T-cell (primary cell): ENCODE measurements around the gene CAPN13. TPM values are rescaled to one million over a fixed set of nuclear protein-coding genes. Genes with fewer than 3 reads are reported as not detected.

Experiments
- ATAC-seq, 4 experiments: fragments of 200-7000 bp in 3 of 4; fragments of 150-1000 bp in 1 of 4; cut with Tn5 transposase; replicated peaks in 1 of 4; 1 replicate in 3 of 4; 2 replicates in 1 of 4; pipeline ENCODE4 v1.10.0; 2021; ENCODE audit warnings: moderate library complexity in 3 of 4, mild to moderate bottlenecking in 2 of 4, moderate number of reproducible peaks in 1 of 4
- CTCF ChIA-PET, 2 donors: fragments of 300-600 bp; sonication (Branson Sonifier 250); formaldehyde crosslinking; loops; one replicate each; lab custom pipeline; 2022; ENCODE audit warnings: antibody characterized with exemption in 2 of 2; lab: Charles Lee
- POLR2A ChIA-PET, 2 donors: fragments of 300-600 bp; sonication (Branson Sonifier 250); formaldehyde crosslinking; loops; one replicate each; lab custom pipeline; 2022; ENCODE audit warnings: antibody characterized with exemption in 2 of 2; lab: Charles Lee
- DNase-seq, 35 experiments: peaks; one replicate each; pipeline versions ENCODE4 v3.0.0 to v3.0.0-alpha.2; 2013 to 2023
- H3K27ac ChIP-seq: one replicate; pipeline ENCODE4 v1.5.1; 2013; ENCODE audit warnings: low read length
- H3K27me3 ChIP-seq, 2 experiments: replicated peaks in 1 of 2; 1 replicate in 1 of 2; 2 replicates in 1 of 2; pipeline versions ENCODE4 v1.6.1 to v1.7.0; 2013; ENCODE audit warnings: low read length in 1 of 2, mixed read lengths in 1 of 2; ENCODE audit not compliant: control insufficient read depth in 2 of 2, insufficient read depth in 2 of 2; ENCODE audit errors: extremely low read depth in 1 of 2
- H3K36me3 ChIP-seq, 2 donors: 1 replicate in 1 of 2; 2 replicates in 1 of 2; pipeline versions ENCODE4 v1.6.1 to v1.7.0; 2013; ENCODE audit warnings: low read length in 1 of 2; ENCODE audit not compliant: control insufficient read depth in 2 of 2, insufficient read depth in 1 of 2; ENCODE audit errors: extremely low read depth in 1 of 2
- H3K4me1 ChIP-seq, 2 experiments: 1 replicate in 1 of 2; 2 replicates in 1 of 2; pipeline versions ENCODE4 v1.6.1 to v1.7.0; 2013; ENCODE audit warnings: low read length in 2 of 2, mixed read lengths in 1 of 2; ENCODE audit not compliant: insufficient read depth in 2 of 2, control insufficient read depth in 1 of 2; ENCODE audit errors: extremely low read depth in 1 of 2
- H3K4me3 ChIP-seq, 2 donors: 1 replicate in 1 of 2; 2 replicates in 1 of 2; pipeline versions ENCODE4 v1.5.1 to v1.7.0; 2013; ENCODE audit warnings: mild to moderate bottlenecking in 2 of 2, low read length in 1 of 2, moderate library complexity in 1 of 2; ENCODE audit not compliant: control insufficient read depth in 1 of 2; ENCODE audit errors: extremely low read depth in 1 of 2
- H3K9me3 ChIP-seq: 2 replicates; pipeline ENCODE4 v1.7.0; 2013
- H3K27ac Mint-ChIP-seq, 2 donors: one replicate each; pipeline ENCODE4 v1.8.0; 2020 to 2021; ENCODE audit warnings: mild to moderate bottlenecking in 2 of 2, mixed read lengths in 2 of 2
- H3K27me3 Mint-ChIP-seq, 2 donors: one replicate each; pipeline ENCODE4 v1.8.0; 2021 to 2022; ENCODE audit warnings: mixed read lengths in 2 of 2
- H3K36me3 Mint-ChIP-seq: one replicate; pipeline ENCODE4 v1.8.0; 2021; ENCODE audit warnings: mixed read lengths
- H3K4me1 Mint-ChIP-seq, 3 donors: one replicate each; pipeline ENCODE4 v1.8.0; 2020 to 2022; ENCODE audit warnings: mixed read lengths in 3 of 3, mild to moderate bottlenecking in 1 of 3
- H3K4me3 Mint-ChIP-seq, 3 donors: one replicate each; pipeline ENCODE4 v1.8.0; 2020 to 2022; ENCODE audit warnings: mild to moderate bottlenecking in 3 of 3, mixed read lengths in 3 of 3, moderate library complexity in 3 of 3
- H3K9me3 Mint-ChIP-seq, 3 donors: one replicate each; pipeline ENCODE4 v1.8.0; 2020 to 2022; ENCODE audit warnings: mixed read lengths in 3 of 3
- WGBS: methylation state at CpG from one replicate; pipeline ENCODE4 v1.1.5; 2013; ENCODE audit warnings: missing lambda C conversion rate; ENCODE audit not compliant: insufficient coverage; 5-methylcytosine and 5-hydroxymethylcytosine counted together
- total RNA-seq, 35 experiments: library from RNA in 6 of 35; stranded (reverse) in 6 of 35; fragments of 120-200 nt in 1 of 35; gene quantifications; one replicate each; pipeline versions ENCODE4 v1.2.1 to v1.2.4 and lab custom pipeline; 2013 to 2026

The CAPN13 gene
- total RNA-seq, 5 donors from 2014 or later (not counting 1 experiment from before 2014, with no cell fraction given): 0.16 TPM; not detected in 4

DNA sequence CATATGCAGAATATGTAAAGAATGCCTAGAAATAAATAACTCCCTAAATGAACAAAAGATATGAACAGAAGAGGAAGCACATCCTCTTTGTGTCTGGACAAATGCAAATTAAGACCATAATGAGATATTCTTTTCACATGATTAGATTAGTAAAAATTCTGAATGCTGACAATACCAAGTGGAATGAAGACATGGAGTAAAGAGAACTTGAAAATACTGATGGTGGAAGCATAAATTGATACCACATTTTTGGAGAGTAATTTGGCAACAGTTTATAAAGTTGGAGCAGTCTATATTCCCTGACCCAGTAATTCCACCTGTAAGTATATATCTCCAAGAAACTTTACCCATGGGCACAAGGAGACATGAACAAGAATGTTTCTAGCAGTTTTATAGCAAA lies 130.0 kb downstream of the CAPN13 start:
- peaks cover 0 to 2% of the 10 kb centered on the region in 2 experiments for H3K27me3 ChIP-seq
- no peaks in the 10 kb centered on the region for H3K4me1 ChIP-seq
- H3K9me3 ChIP-seq: no peaks in the 10 kb centered on the region
- CTCF ChIA-PET: no interaction called here
- H3K9me3 Mint-ChIP-seq: no peaks in the 10 kb centered on the region
- H3K27me3 Mint-ChIP-seq: peaks cover 7 to 11% of the 10 kb centered on the region in 2 donors
- no peak overlapping the region for H3K27ac Mint-ChIP-seq
- DNase-seq: no peak
- H3K36me3 Mint-ChIP-seq: no peaks in the 10 kb centered on the region
- H3K4me3 Mint-ChIP-seq: no peak overlapping the region
- POLR2A ChIA-PET: no interaction called here
- ATAC-seq: no peak
- H3K36me3 ChIP-seq: no peaks in the 10 kb centered on the region
- no peak overlapping the region for H3K27ac ChIP-seq
- no peaks in the 10 kb centered on the region for H3K4me1 Mint-ChIP-seq
- H3K4me3 ChIP-seq: no peak overlapping the region

DNA sequence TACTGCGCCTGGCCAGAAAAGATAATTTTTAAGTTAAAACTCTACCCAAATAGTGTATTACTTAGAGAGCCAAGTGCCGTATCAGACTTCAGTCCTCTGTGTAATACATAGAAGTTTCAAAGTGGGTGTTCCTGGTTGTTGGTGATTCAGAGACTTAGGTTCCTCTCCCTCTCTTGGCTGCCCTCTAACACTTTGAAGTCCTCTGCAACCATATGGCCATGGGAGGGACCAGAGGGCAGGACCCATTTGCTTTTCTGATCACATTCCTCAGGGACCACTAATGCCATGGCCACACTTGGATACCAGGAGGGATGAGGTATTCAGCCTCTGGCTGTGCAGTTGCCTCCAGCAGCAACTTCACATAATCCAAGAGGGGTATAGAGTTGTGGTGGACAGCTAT lies 131.5 kb downstream of the CAPN13 start:
- Mint-ChIP-seq H3K27ac (no peak overlapping the region), H3K27me3 (peaks cover 7 to 20% of the 10 kb centered on the region in 2 donors), H3K36me3 (peaks cover under 1% of the 10 kb centered on the region), H3K4me3 (no peak overlapping the region), H3K9me3 (peaks cover 0 to under 1% (median 0%) of the 10 kb centered on the region in 3 donors), H3K4me1 (no peaks in the 10 kb centered on the region)
- DNase-seq (no peak), ATAC-seq (no peak)
- Histone ChIP-seq H3K9me3 (no peaks in the 10 kb centered on the region), H3K36me3 (no peaks in the 10 kb centered on the region), H3K4me1 (no peaks in the 10 kb centered on the region), H3K4me3 (no peak overlapping the region), H3K27ac (no peak overlapping the region), H3K27me3 (peaks cover under 1 to 2% of the 10 kb centered on the region in 2 experiments)
- ChIA-PET POLR2A (no interaction called here), CTCF (no interaction called here)
- WGBS: no CpG with 5 or more reads among the region's 2 CpGs

DNA sequence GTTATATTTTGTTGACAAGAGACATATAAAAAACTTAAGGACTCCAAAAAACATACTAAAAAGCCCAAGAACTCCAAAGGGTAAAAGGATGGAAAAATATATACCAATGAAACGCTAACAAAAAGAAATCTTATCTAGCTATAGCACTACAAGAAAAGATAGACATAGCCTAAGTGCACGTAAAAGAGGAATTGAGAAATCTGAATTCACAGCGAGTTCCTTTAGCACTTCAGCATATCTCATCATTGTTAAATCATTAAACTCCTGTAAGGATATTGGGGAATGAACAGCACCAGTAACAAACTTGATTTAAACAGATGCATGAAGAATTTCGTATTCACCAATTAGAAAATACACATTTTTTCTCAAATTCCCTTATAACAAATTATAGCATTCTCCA lies 134.1 kb downstream of the CAPN13 start:
- H3K36me3 ChIP-seq: no peaks in the 10 kb centered on the region
- H3K27me3 Mint-ChIP-seq: peaks cover 7 to 29% of the 10 kb centered on the region in 2 donors
- ATAC-seq: no peak
- no peaks in the 10 kb centered on the region for H3K4me1 Mint-ChIP-seq
- H3K36me3 Mint-ChIP-seq: peaks cover 10% of the 10 kb centered on the region
- ChIA-PET CTCF (interaction anchor here in 1 of 2 donors (1.0 kb wide), 1 partner anchor 38 kb away, joined by 3 read pairs; no protein-coding TSS in a partner anchor), POLR2A (no interaction called here)
- H3K27me3 ChIP-seq: peaks cover 2 to 6% of the 10 kb centered on the region in 2 experiments
- H3K27ac ChIP-seq: no peak overlapping the region
- H3K9me3 ChIP-seq: no peaks in the 10 kb centered on the region
- DNase-seq: no peak
- H3K27ac Mint-ChIP-seq: no peak overlapping the region
- no peaks in the 10 kb centered on the region for H3K4me1 ChIP-seq
- no peak overlapping the region for H3K4me3 ChIP-seq
- 50% methylated on average over 1 of the region's 4 CpGs for WGBS
- no peak overlapping the region for H3K4me3 Mint-ChIP-seq
- peaks cover 7 to 23% (median 12%) of the 10 kb centered on the region in 3 donors for H3K9me3 Mint-ChIP-seq
